ENCODE measurements around the gene ADRB1.

The ADRB1 gene

GRCh38 chr10:114026189-114027040 is 17.3 kb upstream of the ADRB1 start:
- no peak for DNase-seq (ENCODE audit: low read depth)

- DNase-seq (ENCODE audit: low read depth) = no peak
Measured at GRCh38 chr10:114027041-114027394, 16.6 kb upstream of the ADRB1 start.

GRCh38 chr10:114027951-114028350 is 15.7 kb upstream of the ADRB1 start:
- no peak for DNase-seq (ENCODE audit: low read depth)

- DNase-seq (ENCODE audit: low read depth) = no peak
Measured at GRCh38 chr10:114028425-114028824, 15.2 kb upstream of the ADRB1 start.

- no peak for DNase-seq (ENCODE audit: low read depth)
Measured at GRCh38 chr10:114029655-114030054, 14.0 kb upstream of the ADRB1 start.

GRCh38 chr10:114030140-114030539 is 13.5 kb upstream of the ADRB1 start:
- no peak for DNase-seq (ENCODE audit: low read depth)

- no peak for DNase-seq (ENCODE audit: low read depth)
Measured at GRCh38 chr10:114031073-114031972, 12.3 kb upstream of the ADRB1 start.

GRCh38 chr10:114033566-114033965 is 10.1 kb upstream of the ADRB1 start:
- no peak for DNase-seq (ENCODE audit: low read depth)

GRCh38 chr10:114034923-114035645 is 8.6 kb upstream of the ADRB1 start:
- DNase-seq (ENCODE audit: low read depth) = no peak

GRCh38 chr10:114035791-114036190 is 7.9 kb upstream of the ADRB1 start:
- no peak for DNase-seq (ENCODE audit: low read depth)

GRCh38 chr10:114038819-114039218 is 4.8 kb upstream of the ADRB1 start:
- DNase-seq (ENCODE audit: low read depth) = no peak

GRCh38 chr10:114041166-114041565 is 2.5 kb upstream of the ADRB1 start:
- no peak for DNase-seq (ENCODE audit: low read depth)

GRCh38 chr10:114042895-114043531 is 653 bp upstream of the ADRB1 start:
- no peak for DNase-seq (ENCODE audit: low read depth)

- DNase-seq (ENCODE audit: low read depth) = no peak
Measured at GRCh38 chr10:114044247-114045135, 825 bp downstream of the ADRB1 start.

GRCh38 chr10:114045136-114046086 is 1.7 kb downstream of the ADRB1 start:
- no peak for DNase-seq (ENCODE audit: low read depth)

GRCh38 chr10:114046087-114046458 is 2.4 kb downstream of the ADRB1 start:
- DNase-seq (ENCODE audit: low read depth) = no peak

GRCh38 chr10:114048472-114048871 is 4.8 kb downstream of the ADRB1 start:
- DNase-seq (ENCODE audit: low read depth) = no peak

GRCh38 chr10:114051714-114052113 is 8.0 kb downstream of the ADRB1 start:
- DNase-seq (ENCODE audit: low read depth) = no peak

- no peak for DNase-seq (ENCODE audit: low read depth)
Measured at GRCh38 chr10:114052255-114052654, 8.6 kb downstream of the ADRB1 start.

GRCh38 chr10:114053946-114054345 is 10.3 kb downstream of the ADRB1 start:
- DNase-seq (ENCODE audit: low read depth) = no peak
